GM23338 (cell line): Measurements from ENCODE around the gene SIRPG.

Experiments used
- CREB1 ChIP-seq: fragments of 250-450 bp; sonication (Bioruptor Pico); IDR thresholded peaks from 2 replicates; pipeline ENCODE4 v1.5.0; 2020; ENCODE audit warnings: low read depth, mild to moderate bottlenecking, moderate library complexity
- CTCF ChIP-seq, 2 experiments: fragments of 200-600 bp in 1 of 2; sonication (generic) in 1 of 2; conservative IDR thresholded peaks; 2 replicates each; pipeline versions ENCODE4 v1.5.1 to v1.6.1; 2016 to 2017; ENCODE audit warnings: antibody characterized with exemption in 2 of 2, low read depth in 2 of 2, mild to moderate bottlenecking in 2 of 2, moderate library complexity in 1 of 2
- EZH2 ChIP-seq: fragments of 200-600 bp; sonication (generic); IDR thresholded peaks from one replicate; pipeline ENCODE4 v1.8.0; 2017; ENCODE audit warnings: antibody characterized with exemption, mild to moderate bottlenecking, low read depth; ENCODE audit not compliant: unreplicated experiment
- JUNB ChIP-seq: IDR thresholded peaks from one replicate; pipeline ENCODE4 v1.6.1; 2016; ENCODE audit warnings: antibody characterized with exemption; ENCODE audit not compliant: unreplicated experiment
- POLR2AphosphoS5 ChIP-seq: IDR thresholded peaks from 2 replicates; pipeline ENCODE4 v1.6.1; 2016; ENCODE audit warnings: antibody characterized with exemption, low read depth

GRCh38 chr20:1696521-1697209 lies 39.1 kb upstream of the SIRPG start:
- TF ChIP-seq CREB1 (CRISPR knock-in tag): no peak
- no peak for TF ChIP-seq POLR2AphosphoS5
- no peak for TF ChIP-seq CTCF (conservative IDR thresholded peaks at IDR 0.05; ENCODE audit: low read depth in 2 of 2)
- TF ChIP-seq EZH2: no peak
- TF ChIP-seq JUNB: no peak
